ENCODE data around the gene DLGAP5. TPM values are rescaled to one million over a fixed set of nuclear protein-coding genes. Genes with fewer than 3 reads are reported as not detected.

DLGAP5 gene
- total and polyA plus RNA-seq, 2 of the 13 experiments (the other 11 are each of a cell fraction or from before 2014, with no cell fraction given): 7.7 to 55.8 TPM

DNA sequence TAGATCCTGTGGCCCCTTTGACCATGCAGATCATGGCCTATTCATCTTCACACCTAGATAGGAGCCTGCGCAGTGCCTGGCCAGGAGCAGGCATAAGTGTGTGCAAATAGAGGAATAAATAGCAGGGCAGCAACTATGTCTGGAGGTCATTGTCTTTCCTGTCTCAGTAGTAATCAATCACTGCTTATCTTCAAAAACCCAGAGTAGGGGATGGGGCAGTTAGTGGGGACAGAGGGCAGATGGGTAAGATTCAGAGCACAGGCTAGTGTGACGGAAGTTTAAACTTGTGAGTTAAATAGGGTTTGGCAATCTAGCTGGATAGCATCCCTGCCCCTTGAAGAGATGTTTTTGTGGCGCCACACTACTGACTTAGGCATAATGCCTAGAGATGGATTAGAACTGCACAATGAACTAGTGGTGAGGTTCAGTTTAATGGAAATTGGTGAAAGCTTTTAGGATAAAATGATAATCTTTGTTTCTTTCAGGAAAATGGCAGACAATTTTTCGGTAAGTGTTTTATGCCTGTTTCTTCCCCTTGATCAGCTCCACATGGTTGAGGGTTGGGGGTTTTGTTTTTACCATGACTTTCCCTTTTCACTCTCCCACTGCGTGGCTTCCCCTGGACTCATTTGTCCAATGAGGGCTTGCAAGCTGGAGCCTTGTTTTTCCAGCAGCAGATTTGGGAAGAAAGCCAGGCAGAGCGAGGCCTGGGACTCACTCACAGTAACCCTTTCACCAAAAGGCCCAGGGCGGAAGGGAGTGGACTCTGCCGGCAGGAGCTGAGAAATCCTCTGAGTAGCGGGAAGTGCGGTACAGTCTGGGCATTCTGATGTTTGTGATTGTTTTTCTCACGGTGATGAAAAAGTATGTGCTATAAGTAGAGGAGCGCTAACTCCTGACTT lies 54.2 kb downstream of the DLGAP5 start (continued):
- no peak for TF ChIP-seq CTCF (CRISPR knock-in tag; IDR thresholded peaks at IDR 0.05)
- TF ChIP-seq ZNF816 (CRISPR knock-in tag; IDR thresholded peaks at IDR 0.05; ENCODE audit: borderline replicate concordance): no peak
- TF ChIP-seq ZNF670 (CRISPR knock-in tag; IDR thresholded peaks at IDR 0.05; ENCODE audit: borderline replicate concordance): no peak
- no peak for TF ChIP-seq REPIN1 (CRISPR knock-in tag; IDR thresholded peaks at IDR 0.05; ENCODE audit: borderline replicate concordance, low read depth)
- TF ChIP-seq ETS1 (CRISPR knock-in tag; IDR thresholded peaks at IDR 0.05): no peak
- TF ChIP-seq, protein P1, sequence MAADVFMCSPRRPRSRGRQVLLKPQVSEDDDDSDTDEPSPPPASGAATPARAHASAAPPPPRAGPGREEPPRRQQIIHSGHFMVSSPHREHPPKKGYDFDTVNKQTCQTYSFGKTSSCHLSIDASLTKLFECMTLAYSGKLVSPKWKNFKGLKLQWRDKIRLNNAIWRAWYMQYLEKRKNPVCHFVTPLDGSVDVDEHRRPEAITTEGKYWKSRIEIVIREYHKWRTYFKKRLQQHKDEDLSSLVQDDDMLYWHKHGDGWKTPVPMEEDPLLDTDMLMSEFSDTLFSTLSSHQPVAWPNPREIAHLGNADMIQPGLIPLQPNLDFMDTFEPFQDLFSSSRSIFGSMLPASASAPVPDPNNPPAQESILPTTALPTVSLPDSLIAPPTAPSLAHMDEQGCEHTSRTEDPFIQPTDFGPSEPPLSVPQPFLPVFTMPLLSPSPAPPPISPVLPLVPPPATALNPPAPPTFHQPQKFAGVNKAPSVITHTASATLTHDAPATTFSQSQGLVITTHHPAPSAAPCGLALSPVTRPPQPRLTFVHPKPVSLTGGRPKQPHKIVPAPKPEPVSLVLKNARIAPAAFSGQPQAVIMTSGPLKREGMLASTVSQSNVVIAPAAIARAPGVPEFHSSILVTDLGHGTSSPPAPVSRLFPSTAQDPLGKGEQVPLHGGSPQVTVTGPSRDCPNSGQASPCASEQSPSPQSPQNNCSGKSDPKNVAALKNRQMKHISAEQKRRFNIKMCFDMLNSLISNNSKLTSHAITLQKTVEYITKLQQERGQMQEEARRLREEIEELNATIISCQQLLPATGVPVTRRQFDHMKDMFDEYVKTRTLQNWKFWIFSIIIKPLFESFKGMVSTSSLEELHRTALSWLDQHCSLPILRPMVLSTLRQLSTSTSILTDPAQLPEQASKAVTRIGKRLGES (CRISPR knock-in tag; IDR thresholded peaks at IDR 0.05; ENCODE audit: borderline replicate concordance): no peak
- TF ChIP-seq ZBTB8A (CRISPR knock-in tag; IDR thresholded peaks at IDR 0.05; ENCODE audit: borderline replicate concordance, low read depth): no peak
- TF ChIP-seq MED8 (CRISPR knock-in tag; IDR thresholded peaks at IDR 0.05; ENCODE audit: insufficient replicate concordance): no peak
- TF ChIP-seq HMGXB4 (CRISPR knock-in tag; IDR thresholded peaks at IDR 0.05; ENCODE audit: borderline replicate concordance in 1 of 2, low read depth in 1 of 2): no peak
- TF ChIP-seq, protein P2, sequence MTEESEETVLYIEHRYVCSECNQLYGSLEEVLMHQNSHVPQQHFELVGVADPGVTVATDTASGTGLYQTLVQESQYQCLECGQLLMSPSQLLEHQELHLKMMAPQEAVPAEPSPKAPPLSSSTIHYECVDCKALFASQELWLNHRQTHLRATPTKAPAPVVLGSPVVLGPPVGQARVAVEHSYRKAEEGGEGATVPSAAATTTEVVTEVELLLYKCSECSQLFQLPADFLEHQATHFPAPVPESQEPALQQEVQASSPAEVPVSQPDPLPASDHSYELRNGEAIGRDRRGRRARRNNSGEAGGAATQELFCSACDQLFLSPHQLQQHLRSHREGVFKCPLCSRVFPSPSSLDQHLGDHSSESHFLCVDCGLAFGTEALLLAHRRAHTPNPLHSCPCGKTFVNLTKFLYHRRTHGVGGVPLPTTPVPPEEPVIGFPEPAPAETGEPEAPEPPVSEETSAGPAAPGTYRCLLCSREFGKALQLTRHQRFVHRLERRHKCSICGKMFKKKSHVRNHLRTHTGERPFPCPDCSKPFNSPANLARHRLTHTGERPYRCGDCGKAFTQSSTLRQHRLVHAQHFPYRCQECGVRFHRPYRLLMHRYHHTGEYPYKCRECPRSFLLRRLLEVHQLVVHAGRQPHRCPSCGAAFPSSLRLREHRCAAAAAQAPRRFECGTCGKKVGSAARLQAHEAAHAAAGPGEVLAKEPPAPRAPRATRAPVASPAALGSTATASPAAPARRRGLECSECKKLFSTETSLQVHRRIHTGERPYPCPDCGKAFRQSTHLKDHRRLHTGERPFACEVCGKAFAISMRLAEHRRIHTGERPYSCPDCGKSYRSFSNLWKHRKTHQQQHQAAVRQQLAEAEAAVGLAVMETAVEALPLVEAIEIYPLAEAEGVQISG (CRISPR knock-in tag; IDR thresholded peaks at IDR 0.05): no peak
- TF ChIP-seq ZNF549 (CRISPR knock-in tag; IDR thresholded peaks at IDR 0.05): no peak
- no peak for TF ChIP-seq ZFP36L1 (CRISPR knock-in tag; IDR thresholded peaks at IDR 0.05)
- TF ChIP-seq KAT8 (CRISPR knock-in tag; IDR thresholded peaks at IDR 0.05): no peak
- no peak for TF ChIP-seq ZNF263 (CRISPR knock-in tag; IDR thresholded peaks at IDR 0.05)
